ENCODE measurements around the gene DNM3.

- TF ChIP-seq POLR2A (IDR thresholded peaks at IDR 0.05; ENCODE audit: extremely low read depth, insufficient read length), result no peak
- TF ChIP-seq MAX (IDR thresholded peaks at IDR 0.05; ENCODE audit: low read depth, low read length), result no peak
These were observed 268.1 kb downstream of the DNM3 start for GRCh38 chr1:172109359-172109758.
